HG02840 (cell line): Measurements from ENCODE around the gene RPP38.

ENCODE experiments used
- ATAC-seq: cut with Tn5 transposase; IDR thresholded peaks from one replicate; pipeline ENCODE4 v1.9.1; 2021; ENCODE audit warnings: mild to moderate bottlenecking, moderate library complexity, moderate number of reproducible peaks; ENCODE audit not compliant: unreplicated experiment, low FRiP score

Gene RPP38, protein sequence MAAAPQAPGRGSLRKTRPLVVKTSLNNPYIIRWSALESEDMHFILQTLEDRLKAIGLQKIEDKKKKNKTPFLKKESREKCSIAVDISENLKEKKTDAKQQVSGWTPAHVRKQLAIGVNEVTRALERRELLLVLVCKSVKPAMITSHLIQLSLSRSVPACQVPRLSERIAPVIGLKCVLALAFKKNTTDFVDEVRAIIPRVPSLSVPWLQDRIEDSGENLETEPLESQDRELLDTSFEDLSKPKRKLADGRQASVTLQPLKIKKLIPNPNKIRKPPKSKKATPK

DNA sequence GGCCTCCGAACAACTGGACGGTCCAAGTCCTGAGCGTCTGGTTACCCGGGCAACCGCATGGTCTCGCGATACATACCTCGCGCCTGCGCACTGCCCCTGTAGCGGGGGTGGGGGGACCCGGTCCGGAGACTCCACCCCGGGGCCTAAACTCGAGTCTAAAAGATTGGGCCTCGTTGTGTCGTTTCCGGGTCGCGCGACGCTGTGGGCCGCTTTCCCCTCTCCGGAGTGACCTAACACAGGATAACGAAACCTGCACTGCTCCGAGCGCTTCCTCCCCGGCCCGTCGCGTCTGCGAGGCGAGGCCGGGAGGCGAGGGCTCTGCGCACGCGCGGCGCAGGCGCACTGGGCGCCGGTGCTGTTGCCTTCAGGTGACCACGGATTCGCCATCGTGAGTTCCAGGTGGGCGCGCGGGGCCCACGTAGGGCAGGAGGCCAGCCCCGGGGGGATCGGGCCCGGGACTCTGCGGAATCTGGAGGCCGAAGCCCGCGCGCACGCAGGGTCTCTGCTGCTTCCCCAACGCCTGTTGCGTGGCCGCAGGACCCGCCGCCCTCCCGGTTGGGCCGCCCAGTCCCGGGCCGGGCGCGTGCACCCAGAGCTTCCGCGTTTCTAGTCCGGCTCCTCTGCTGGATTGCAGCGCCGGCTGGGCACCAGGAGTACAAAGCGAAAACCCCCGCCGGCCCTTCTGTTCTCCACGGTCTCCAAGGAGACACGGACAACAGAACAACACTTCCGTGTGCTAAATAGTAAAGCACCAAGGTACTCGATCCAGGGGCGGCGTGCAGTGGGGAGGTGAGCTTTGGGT is at the start of gene RPP38:
Gene RPP38 (plus strand): TSS at position 345 of the 802 bp plus-strand sequence. CDS start 5,960 bp downstream, outside the sequence.
- ATAC-seq, result peak; percentile 87

GRCh38 chr10:15049533-15049932 is 47.6 kb upstream of the RPP38 start:
- no peak for ATAC-seq

DNA sequence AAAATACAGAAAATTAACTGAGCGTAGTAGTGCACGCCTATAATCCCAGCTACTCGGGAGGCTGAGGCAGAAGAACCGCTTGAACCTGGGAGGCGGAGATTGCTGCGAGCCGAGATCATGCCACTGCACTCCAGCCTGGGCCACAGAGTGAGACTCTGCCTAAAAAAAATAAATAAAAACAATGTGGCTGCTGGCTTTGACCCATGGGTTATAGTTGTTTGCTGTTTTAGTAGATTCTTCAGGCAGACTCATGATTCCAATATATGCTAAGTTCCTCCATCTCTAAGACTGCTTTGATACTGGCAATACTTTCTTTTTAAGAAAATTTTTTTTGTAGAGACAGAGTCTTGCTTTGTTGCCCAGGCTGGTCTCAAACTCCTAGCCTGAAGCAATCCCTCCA is 45.0 kb upstream of the RPP38 start:
- ATAC-seq, result no peak

DNA sequence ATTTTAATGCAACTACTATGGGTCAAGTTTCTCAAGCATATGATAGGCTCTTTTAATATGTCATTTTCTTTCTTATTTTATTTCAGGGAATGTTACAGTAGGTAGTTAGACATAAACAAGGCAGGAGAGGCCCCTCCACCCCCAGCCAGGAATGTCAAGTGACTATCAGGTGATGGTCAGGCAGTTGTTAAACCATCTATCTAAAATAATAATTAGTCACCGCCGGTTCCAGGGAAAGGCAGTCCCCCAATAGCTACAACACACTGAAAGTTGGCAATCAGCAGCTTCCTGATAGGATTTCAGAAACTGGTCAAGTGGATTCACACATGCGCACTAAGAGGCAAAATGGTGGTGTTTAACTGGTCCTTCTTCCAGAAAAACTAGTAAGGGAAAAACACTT is 44.1 kb upstream of the RPP38 start:
- ATAC-seq, result no peak

- no peak for ATAC-seq
Measured at GRCh38 chr10:15058689-15059088, 38.5 kb upstream of the RPP38 start.

DNA sequence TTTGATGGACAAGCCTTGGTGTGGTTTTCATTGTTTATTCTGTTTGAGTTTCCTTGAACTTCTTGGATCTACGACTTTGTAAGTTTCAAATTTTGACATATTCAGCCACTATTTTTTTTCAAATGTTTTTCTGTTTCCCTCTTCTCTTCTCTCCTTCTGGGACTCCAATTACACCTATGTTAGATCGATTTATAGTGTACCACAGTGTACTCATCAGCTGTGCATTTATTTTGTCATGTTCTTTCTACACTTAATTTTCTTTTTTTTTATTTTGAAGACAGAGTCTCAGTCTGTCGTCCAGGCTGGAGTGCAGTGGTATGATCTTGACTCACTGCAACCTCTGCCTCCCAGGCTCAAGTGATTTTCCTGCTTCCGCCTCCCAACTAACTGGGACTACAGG is 37.2 kb upstream of the RPP38 start:
- ATAC-seq, result no peak

- ATAC-seq, result no peak
Measured at GRCh38 chr10:15060638-15061037, 36.5 kb upstream of the RPP38 start.

- no peak for ATAC-seq
Measured at GRCh38 chr10:15067154-15067553, 30.0 kb upstream of the RPP38 start.

- ATAC-seq, result no peak
Measured at GRCh38 chr10:15068802-15069201, 28.4 kb upstream of the RPP38 start.

DNA sequence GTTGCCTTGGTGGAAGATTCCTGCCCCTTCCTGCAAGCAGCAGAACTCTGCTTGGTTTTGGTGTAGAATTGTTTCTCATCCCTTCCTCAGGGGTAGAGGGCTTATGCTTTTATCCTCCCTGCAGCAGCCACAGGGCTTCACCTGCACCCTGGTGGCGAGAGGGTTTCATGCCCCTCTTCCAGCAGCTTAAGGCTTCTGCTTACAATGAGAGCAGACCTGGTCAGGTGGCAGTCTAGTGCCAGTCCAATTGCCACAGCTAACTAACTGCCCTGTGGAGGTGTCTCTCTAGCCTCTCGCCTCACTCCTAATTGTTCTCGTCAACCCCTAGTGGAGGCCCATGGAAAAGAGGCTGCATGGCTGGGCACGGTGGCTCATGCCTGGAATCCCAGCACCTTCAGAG is 27.9 kb upstream of the RPP38 start:
- no peak for ATAC-seq

- ATAC-seq, result no peak
Measured at GRCh38 chr10:15072358-15072757, 24.8 kb upstream of the RPP38 start.

DNA sequence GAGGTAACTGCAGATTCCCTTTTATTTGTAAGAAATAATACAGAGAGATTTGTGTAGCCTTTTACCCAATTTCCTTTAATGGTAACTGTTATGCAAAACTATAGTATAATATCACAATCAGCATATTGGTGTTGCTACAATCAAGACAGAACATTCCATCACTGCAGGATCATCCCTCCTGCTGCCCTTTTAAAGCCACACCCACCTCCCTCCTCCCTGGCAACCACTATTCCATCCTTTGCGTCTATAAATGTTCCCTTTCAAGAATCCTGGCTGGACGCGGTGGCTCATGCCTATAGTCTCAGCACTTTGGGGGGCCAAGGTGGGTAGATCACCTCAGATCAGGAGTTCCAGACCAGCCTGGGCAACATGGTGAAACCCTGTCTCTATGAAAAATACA is 21.7 kb upstream of the RPP38 start:
- ATAC-seq, result no peak

DNA sequence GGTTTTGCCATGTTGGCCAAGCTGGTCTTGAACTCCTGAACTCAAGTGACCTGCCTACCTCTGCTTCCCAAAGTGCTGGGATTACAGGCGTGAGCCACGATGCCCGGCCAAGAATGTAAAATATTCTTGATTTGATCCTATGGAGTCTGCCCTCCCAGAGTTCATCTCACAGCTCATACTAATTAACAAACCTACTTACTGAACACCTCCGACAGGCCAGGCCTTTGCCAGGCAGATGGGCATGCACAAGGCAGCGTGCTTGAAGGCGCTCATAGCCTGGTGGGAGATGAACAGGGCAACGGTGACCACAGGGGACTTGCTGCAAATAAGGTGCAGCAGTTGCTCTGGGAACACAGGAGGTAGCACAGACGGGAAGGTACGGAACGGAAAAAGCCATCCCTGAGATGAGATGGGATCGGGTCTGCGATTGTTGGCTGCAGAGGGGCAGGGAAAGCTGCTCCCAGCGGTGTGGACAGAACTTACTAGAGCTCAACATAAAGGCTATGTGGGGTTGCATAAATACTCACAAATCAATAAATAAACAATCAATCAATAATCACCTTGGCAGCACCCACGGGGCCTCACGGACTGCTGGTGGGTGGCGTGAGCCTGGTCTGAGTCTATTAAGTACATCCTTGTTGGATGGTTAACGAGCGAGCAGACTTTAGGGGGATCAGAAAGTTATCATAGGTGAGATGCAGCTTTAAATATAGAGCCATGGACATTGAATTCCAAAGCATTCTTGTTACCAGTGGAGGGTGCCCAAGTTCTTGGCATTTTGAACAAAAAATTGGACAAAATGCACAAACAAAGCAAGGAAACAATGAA is 13.3 kb upstream of the RPP38 start:
- no peak for ATAC-seq

GRCh38 chr10:15084502-15084922 is 12.6 kb upstream of the RPP38 start:
- no peak for ATAC-seq

GRCh38 chr10:15088428-15089261 is 8.5 kb upstream of the RPP38 start, which contains the start of gene ACBD7:
ACBD7 (minus strand) TSS chr10:15088776; CDS start chr10:15088728, 48 bp downstream.
- peak; percentile 98 for ATAC-seq

DNA sequence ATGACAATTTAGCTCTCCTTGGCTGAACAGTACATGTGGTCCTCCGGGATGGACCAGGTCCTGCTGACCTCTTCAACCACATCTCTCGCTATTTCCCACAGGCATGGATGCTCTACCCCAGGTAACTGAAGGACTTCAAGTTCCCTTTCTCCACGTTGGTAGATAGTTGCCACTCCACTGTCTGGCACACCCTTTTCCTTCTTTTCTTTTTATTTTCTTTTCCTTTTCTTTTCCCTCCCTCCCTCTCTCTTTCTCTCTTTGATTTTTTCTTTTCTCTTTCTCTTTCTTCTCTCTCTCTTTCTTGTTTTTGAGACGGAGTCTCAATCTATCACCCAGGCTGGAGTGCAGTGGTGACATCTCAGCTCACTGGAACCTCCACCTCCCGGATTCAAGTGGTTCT is 5.7 kb upstream of the RPP38 start:
- ATAC-seq, result no peak

DNA sequence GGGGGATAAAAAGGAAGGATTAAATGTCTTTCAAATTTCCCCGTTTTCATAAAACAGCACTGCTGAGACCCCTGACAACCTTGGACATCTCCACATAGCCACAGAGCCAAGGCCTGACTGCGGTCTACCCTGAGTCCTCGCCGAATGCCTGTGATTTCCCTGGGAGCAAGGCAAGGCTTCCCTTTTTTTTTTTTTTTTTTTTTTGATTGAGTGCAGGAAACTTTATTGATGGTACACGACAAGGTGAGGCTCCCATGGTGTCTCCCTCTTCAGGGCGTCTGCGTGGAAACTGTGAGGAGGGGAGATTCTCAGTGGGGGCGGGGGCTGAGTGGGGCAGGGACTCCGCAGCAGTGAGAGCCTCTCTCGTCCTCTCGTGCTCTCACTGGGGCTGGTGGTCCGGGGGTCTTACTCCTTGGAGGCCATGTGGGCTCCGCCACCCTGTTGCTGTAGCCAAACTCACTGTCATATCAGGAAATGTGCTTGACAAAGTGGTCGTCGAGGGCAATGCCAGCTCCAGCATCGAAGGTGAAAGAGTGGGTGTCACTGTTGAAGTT is 4.2 kb upstream of the RPP38 start:
- no peak for ATAC-seq

DNA sequence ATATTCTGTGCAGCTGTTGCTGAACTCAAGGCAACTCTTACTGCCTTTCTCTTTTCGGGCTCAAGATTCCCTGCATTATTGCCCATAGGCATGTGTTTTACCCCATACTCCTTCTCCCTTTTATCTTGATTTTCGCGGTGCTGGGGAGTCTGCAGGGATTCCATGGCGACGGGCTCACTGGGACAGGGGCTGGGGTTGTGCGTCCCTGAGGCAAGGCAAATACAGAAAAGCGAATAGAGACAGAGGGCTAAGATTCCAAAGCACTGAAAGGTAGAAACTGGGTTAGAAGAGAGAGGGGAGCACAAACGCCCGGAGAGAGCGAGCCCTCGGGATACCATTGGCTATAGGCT is 519 bp upstream of the RPP38 start:
- ATAC-seq, result peak; percentile 21

GRCh38 chr10:15099886-15100285 is 2.7 kb downstream of the RPP38 start:
- ATAC-seq, result no peak

DNA sequence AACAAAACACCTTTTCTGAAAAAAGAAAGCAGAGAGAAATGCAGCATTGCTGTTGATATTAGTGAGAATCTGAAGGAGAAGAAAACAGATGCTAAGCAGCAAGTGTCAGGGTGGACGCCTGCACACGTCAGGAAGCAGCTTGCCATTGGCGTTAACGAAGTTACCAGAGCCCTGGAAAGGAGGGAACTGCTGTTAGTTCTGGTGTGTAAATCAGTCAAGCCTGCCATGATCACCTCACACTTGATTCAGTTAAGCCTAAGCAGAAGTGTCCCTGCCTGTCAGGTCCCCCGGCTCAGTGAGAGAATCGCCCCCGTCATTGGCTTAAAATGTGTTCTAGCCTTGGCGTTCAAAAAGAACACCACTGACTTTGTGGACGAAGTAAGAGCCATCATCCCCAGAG is 6.4 kb downstream of the RPP38 start:
- no peak for ATAC-seq
